ENCODE data around the gene RTTN. TPM values are rescaled to one million over a fixed set of nuclear protein-coding genes. Genes with fewer than 3 reads are reported as not detected.

The RTTN gene
- total RNA-seq, 1 experiment from 2014 or later = 18.2 TPM

- no peak for DNase-seq (ENCODE audit: low read depth)
Measured at GRCh38 chr18:70075906-70076305, 129.6 kb downstream of the RTTN start.

GRCh38 chr18:70074116-70074515 is 131.4 kb downstream of the RTTN start:
- DNase-seq (ENCODE audit: low read depth) = peak; percentile 23

GRCh38 chr18:70073432-70073831 is 132.1 kb downstream of the RTTN start:
- no peak for DNase-seq (ENCODE audit: low read depth)

GRCh38 chr18:70072678-70073077 is 132.8 kb downstream of the RTTN start:
- peak; percentile 32 for DNase-seq (ENCODE audit: low read depth)

GRCh38 chr18:70069965-70070364 is 135.5 kb downstream of the RTTN start:
- no peak for DNase-seq (ENCODE audit: low read depth)

- no peak for DNase-seq (ENCODE audit: low read depth)
Measured at GRCh38 chr18:70069382-70069781, 136.1 kb downstream of the RTTN start.

- no peak for DNase-seq (ENCODE audit: low read depth)
Measured at GRCh38 chr18:70068981-70069380, 136.5 kb downstream of the RTTN start.

- no peak for DNase-seq (ENCODE audit: low read depth)
Measured at GRCh38 chr18:70059684-70060083, 145.8 kb downstream of the RTTN start.

GRCh38 chr18:70058916-70059315 is 146.6 kb downstream of the RTTN start:
- DNase-seq (ENCODE audit: low read depth) = no peak

GRCh38 chr18:70047931-70048603 is 157.4 kb downstream of the RTTN start:
- DNase-seq (ENCODE audit: low read depth) = peak; percentile 40

GRCh38 chr18:70046796-70047195 is 158.7 kb downstream of the RTTN start:
- no peak for DNase-seq (ENCODE audit: low read depth)

- DNase-seq (ENCODE audit: low read depth) = peak; percentile 47
Measured at GRCh38 chr18:70046207-70046606, 159.3 kb downstream of the RTTN start.

GRCh38 chr18:70044632-70045031 is 160.9 kb downstream of the RTTN start:
- DNase-seq (ENCODE audit: low read depth) = peak; percentile 97

GRCh38 chr18:70041459-70042050 is 163.9 kb downstream of the RTTN start:
- no peak for DNase-seq (ENCODE audit: low read depth)

- no peak for DNase-seq (ENCODE audit: low read depth)
Measured at GRCh38 chr18:70039186-70039585, 166.3 kb downstream of the RTTN start.

- DNase-seq (ENCODE audit: low read depth) = peak; percentile 12
Measured at GRCh38 chr18:70037431-70038061, 167.9 kb downstream of the RTTN start.

- no peak for DNase-seq (ENCODE audit: low read depth)
Measured at GRCh38 chr18:70036771-70037347, 168.6 kb downstream of the RTTN start.

- no peak for DNase-seq (ENCODE audit: low read depth)
Measured at GRCh38 chr18:70036168-70036567, 169.3 kb downstream of the RTTN start.

- DNase-seq (ENCODE audit: low read depth) = no peak
Measured at GRCh38 chr18:70031221-70031620, 174.3 kb downstream of the RTTN start.

GRCh38 chr18:70030728-70031127 is 174.8 kb downstream of the RTTN start:
- DNase-seq (ENCODE audit: low read depth) = no peak

GRCh38 chr18:70029163-70029562 is 176.3 kb downstream of the RTTN start:
- DNase-seq (ENCODE audit: low read depth) = no peak

- DNase-seq (ENCODE audit: low read depth) = no peak
Measured at GRCh38 chr18:70028734-70029133, 176.8 kb downstream of the RTTN start.

GRCh38 chr18:70028084-70028483 is 177.4 kb downstream of the RTTN start:
- no peak for DNase-seq (ENCODE audit: low read depth)

Data from M059J (cell line).